Immature natural killer cell (primary cell): ENCODE measurements around the gene ZNF740. TPM values are rescaled to one million over a fixed set of nuclear protein-coding genes. Genes with fewer than 3 reads are reported as not detected.
A peak's percentile ranks its signal among the peaks of the same experiment; 100 is the strongest.

Experiments
- DNase-seq, 3 donors: peaks; one replicate each; pipeline ENCODE4 v3.0.0; 2022; ENCODE audit warnings: mixed read lengths in 1 of 3
- H3K27ac Mint-ChIP-seq, 6 donors: one replicate each; pipeline ENCODE4 v1.8.0; 2020; ENCODE audit warnings: mixed read lengths in 6 of 6, mild to moderate bottlenecking in 5 of 6, inconsistent platforms in 4 of 6, moderate library complexity in 3 of 6
- H3K27me3 Mint-ChIP-seq, 3 donors: one replicate each; pipeline ENCODE4 v1.8.0; 2020 to 2021; ENCODE audit warnings: low read depth in 3 of 3, mild to moderate bottlenecking in 3 of 3, mixed read lengths in 3 of 3, moderate library complexity in 3 of 3, inconsistent platforms in 1 of 3
- H3K36me3 Mint-ChIP-seq, 3 donors: one replicate each; pipeline ENCODE4 v1.8.0; 2020; ENCODE audit warnings: mixed read lengths in 3 of 3, inconsistent platforms in 2 of 3, mild to moderate bottlenecking in 2 of 3
- H3K4me1 Mint-ChIP-seq, 2 donors: one replicate each; pipeline ENCODE4 v1.8.0; 2020; ENCODE audit warnings: inconsistent platforms in 2 of 2, mild to moderate bottlenecking in 2 of 2, mixed read lengths in 2 of 2, moderate library complexity in 1 of 2
- H3K4me3 Mint-ChIP-seq, 5 donors: one replicate each; pipeline ENCODE4 v1.8.0; 2020; ENCODE audit warnings: mild to moderate bottlenecking in 5 of 5, mixed read lengths in 5 of 5, inconsistent platforms in 3 of 5, moderate library complexity in 3 of 5
- H3K9me3 Mint-ChIP-seq, 6 donors: one replicate each; pipeline ENCODE4 v1.8.0; 2020; ENCODE audit warnings: mild to moderate bottlenecking in 6 of 6, mixed read lengths in 6 of 6, inconsistent platforms in 4 of 6, moderate library complexity in 3 of 6
- polyA plus RNA-seq, 3 donors: library from polyadenylated mRNA; unstranded; fragments of 300-500 nt; fragmentation: Illumina TruSeq; gene quantifications; one replicate each; pipeline ENCODE4 v1.2.3, GENCODE V29; 2021

ZNF740 gene, protein sequence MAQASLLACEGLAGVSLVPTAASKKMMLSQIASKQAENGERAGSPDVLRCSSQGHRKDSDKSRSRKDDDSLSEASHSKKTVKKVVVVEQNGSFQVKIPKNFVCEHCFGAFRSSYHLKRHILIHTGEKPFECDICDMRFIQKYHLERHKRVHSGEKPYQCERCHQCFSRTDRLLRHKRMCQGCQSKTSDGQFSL
- polyA plus RNA-seq, result 1 to 10 TPM; 2.0 to 5.1 (median 2.6) TPM

DNA sequence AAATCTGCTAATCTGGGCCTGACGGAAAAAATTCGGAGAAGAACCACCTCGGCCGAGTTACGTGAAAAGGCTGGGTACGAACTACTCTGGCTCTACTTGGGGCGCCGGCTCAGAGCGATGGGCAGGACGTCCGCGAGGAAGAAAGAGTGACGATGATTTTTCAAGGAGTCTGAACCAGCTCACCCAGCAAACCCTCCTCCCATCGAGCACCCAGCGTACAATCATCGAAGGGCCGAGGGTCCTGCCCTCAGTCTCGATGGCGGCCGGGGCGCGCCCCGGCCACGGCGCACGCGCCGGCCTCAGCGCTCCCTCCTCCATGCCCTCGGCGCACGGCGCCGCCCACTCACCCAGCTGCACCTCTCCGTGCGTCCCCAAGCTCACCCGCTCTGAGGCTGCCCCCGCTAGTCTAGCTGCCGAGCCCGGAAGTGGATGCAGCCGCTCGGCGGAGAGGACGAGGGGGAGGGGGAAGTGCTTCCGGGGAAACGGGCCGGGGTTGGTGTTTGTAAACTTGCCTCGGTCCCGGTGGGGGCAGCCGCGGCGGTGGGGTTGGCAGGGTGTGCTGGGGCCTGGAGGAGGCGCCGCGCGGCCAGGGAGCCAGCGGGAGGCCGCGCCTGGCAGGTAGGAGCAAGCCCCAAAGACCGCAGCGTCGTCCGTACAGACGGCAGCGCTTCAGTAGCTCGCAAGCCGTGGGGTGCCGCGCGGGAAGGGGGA is at the start of gene ZNF740, which contains the start of gene CSAD:
TSS of gene ZNF740 (plus strand) at position 503 of the 711 bp plus-strand sequence. CDS start 1,262 bp downstream, outside the sequence.
TSS of gene CSAD (minus strand) at position 706 of the 711 bp plus-strand sequence. CDS start 7,455 bp downstream, outside the sequence.
- H3K9me3 Mint-ChIP-seq, result no peaks in the 10 kb centered on the region
- peak within 1 kb of the TSS; percentile 92 to 94 (median 93) for H3K4me3 Mint-ChIP-seq
- peak; percentile 95 to 97 (median 96) for DNase-seq
- peaks cover 6 to 20% (median 7%) of the 10 kb centered on the region in 3 donors for H3K27me3 Mint-ChIP-seq
- H3K27ac Mint-ChIP-seq, result peak within 1 kb of the TSS; percentile 90 to 98 (median 96)
- peaks cover 45 to 56% of the 10 kb centered on the region in 2 donors for H3K4me1 Mint-ChIP-seq
- H3K36me3 Mint-ChIP-seq, result peaks cover 13 to 21% (median 19%) of the 10 kb centered on the region in 3 donors

DNA sequence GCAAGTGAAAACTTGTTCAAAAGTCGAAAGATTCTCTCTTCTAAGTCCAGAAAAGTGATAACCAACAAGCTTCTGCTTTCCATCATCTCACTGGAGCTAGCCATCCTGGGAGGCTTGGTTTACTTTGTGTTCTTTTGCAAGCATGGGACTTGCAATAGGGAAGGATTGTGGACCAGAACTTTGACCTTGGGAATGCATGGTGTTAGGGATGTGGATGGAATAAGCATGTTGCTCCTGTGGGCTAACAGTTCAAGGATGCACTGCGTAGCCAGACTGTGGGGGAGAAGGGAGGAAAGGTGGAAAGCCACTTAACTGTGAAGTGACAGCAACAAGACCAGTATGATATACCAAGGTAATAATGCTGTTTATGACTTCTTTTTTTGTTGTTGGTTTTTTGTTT is 48.7 kb upstream of the ZNF740 start:
- Mint-ChIP-seq H3K27ac (no peak overlapping the region), H3K4me3 (no peak overlapping the region), H3K36me3 (peaks cover 0 to 3% (median 0%) of the 10 kb centered on the region in 3 donors), H3K9me3 (peaks cover 0 to 4% (median under 1%) of the 10 kb centered on the region in 6 donors), H3K4me1 (no peaks in the 10 kb centered on the region), H3K27me3 (peaks cover 5 to 17% (median 7%) of the 10 kb centered on the region in 3 donors)
- DNase-seq, result no peak

DNA sequence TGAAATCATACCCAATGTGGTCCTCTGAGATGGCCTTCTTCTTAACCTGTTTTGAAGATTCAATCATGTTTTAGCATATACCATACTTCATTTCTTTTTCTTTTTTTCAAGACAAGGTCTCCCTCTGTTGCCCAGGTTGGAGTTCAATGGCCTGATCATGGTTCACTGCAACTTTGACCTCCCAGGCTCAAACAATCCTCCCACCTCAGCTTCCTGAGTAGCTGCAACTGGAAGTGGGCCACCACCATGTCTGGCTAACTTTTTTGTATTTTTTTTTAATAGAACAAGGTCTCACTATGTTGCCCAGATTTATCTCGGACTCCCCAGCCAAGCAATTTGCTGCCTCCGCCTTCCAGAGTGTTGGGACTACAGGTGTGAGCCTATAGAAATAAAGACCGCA is 46.8 kb upstream of the ZNF740 start:
- Mint-ChIP-seq H3K27me3 (peaks cover 5 to 19% (median 11%) of the 10 kb centered on the region in 3 donors), H3K36me3 (peaks cover 0 to 4% (median 3%) of the 10 kb centered on the region in 3 donors), H3K4me1 (no peaks in the 10 kb centered on the region)

DNA sequence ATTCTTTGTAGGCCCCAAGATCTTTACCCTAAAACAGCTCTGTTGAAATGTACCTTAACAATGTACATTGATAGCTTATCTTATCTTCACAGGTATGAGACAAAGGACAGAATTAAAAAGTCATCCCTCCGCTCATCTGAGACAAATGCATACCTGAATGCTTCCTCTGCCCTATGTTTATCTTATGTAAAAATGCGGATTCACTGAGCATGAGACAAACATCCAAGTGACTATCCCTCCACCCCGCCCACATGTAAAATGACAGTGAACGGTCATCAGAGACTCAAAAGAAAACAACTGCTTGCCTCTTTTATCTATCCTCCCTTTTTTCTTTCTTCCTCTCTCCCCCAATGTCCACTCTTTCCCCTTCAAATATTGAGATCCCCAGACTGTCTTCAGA is 37.2 kb upstream of the ZNF740 start:
- Mint-ChIP-seq H3K27ac (no peak overlapping the region), H3K4me1 (no peaks in the 10 kb centered on the region), H3K9me3 (peaks cover 0 to 2% (median 0%) of the 10 kb centered on the region in 6 donors), H3K4me3 (no peak overlapping the region), H3K27me3 (peaks cover 0 to 5% (median 0%) of the 10 kb centered on the region in 3 donors), H3K36me3 (no peaks in the 10 kb centered on the region)
- no peak for DNase-seq

More for the DNA sequence above, 46.8 kb upstream of the ZNF740 start:
- no peak for DNase-seq
- H3K4me3 Mint-ChIP-seq, result no peak overlapping the region
- H3K27ac Mint-ChIP-seq, result no peak overlapping the region
- peaks cover 5 to 12% (median 10%) of the 10 kb centered on the region in 6 donors for H3K9me3 Mint-ChIP-seq

DNA sequence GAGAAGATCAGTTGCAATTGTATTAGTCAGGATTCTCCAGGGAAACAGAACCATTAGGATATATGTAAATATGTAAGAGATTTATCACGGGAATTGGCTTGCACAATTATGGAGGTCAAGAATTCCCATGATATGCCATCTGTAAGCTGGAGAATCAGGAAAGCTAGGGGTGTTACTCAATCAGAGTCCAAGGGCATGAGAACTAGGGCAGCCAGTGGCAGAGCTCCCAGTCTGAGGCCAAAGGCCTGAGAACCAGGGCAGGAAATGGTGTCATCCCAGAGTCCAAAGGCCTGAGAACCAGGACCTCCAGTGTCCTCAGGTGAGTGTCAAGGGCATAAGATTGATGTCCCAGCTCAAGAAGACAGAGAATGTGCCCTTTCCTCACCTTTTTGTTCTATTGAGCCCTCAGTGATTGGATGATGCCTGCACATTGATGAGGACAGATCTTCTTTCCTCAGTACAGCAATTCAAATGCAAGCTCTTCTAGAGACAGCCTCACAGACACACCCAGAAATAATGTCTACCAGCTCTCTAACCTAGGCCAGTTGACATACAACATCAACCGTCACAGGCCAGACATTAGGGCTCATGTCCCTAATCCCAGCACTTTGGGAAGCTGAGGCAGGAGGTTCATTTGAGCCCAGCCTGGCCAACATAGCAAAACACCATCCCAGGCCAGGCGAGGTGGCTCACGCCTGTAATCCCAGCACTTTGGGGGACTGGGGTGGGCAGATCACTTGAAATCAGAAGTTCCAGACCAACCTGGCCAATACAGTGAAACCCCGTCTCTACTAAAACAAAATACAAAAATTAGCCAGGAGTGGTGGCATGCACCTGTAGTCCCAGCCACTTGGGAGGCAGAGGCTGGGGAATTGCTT is 34.9 kb upstream of the ZNF740 start:
- H3K9me3 Mint-ChIP-seq, result no peaks in the 10 kb centered on the region
- H3K27me3 Mint-ChIP-seq, result peaks cover 0 to 3% (median 3%) of the 10 kb centered on the region in 3 donors
- DNase-seq, result no peak
- no peaks in the 10 kb centered on the region for H3K4me1 Mint-ChIP-seq
- H3K36me3 Mint-ChIP-seq, result no peaks in the 10 kb centered on the region
- H3K4me3 Mint-ChIP-seq, result no peak overlapping the region
- H3K27ac Mint-ChIP-seq, result no peak overlapping the region

DNA sequence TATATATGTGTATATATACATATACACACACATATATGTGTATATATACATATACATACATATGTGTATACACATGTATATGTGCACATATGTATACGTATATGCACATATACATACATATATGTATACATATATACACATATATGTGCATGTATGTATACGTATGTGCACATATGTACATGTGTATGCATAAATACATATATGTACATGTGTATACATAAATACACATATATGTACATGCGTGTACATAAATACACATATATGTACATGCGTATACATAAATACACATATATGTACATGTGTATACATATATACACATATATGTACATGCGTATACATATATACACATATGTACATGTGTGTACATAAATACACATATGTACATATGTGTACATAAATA is 33.3 kb upstream of the ZNF740 start:
- DNase-seq, result no peak
- no peaks in the 10 kb centered on the region for H3K9me3 Mint-ChIP-seq
- H3K36me3 Mint-ChIP-seq, result no peaks in the 10 kb centered on the region
- H3K27me3 Mint-ChIP-seq, result peaks cover 0 to 4% (median 3%) of the 10 kb centered on the region in 3 donors
- H3K4me3 Mint-ChIP-seq, result no peak overlapping the region
- no peak overlapping the region for H3K27ac Mint-ChIP-seq
- H3K4me1 Mint-ChIP-seq, result no peaks in the 10 kb centered on the region

DNA sequence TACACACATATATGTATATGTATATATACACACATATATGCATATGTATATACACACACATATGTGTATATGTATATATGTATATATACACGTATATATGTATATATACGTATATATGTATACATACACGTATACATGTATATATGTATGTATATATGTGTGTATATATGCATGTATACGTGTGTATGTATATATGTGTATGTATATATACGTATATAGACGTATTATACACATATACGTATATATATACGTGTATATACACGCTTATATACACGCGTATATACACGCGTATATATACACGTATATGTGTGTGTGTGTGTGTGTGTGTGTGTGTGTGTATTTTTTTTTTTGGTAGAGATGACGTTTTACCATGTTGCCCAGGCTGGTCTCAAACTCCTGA is 32.9 kb upstream of the ZNF740 start:
- no peak overlapping the region for H3K4me3 Mint-ChIP-seq
- no peaks in the 10 kb centered on the region for H3K9me3 Mint-ChIP-seq
- no peak for DNase-seq
- H3K36me3 Mint-ChIP-seq, result no peaks in the 10 kb centered on the region
- H3K4me1 Mint-ChIP-seq, result no peaks in the 10 kb centered on the region
- H3K27ac Mint-ChIP-seq, result no peak overlapping the region
- peaks cover 0 to 4% (median 3%) of the 10 kb centered on the region in 3 donors for H3K27me3 Mint-ChIP-seq

DNA sequence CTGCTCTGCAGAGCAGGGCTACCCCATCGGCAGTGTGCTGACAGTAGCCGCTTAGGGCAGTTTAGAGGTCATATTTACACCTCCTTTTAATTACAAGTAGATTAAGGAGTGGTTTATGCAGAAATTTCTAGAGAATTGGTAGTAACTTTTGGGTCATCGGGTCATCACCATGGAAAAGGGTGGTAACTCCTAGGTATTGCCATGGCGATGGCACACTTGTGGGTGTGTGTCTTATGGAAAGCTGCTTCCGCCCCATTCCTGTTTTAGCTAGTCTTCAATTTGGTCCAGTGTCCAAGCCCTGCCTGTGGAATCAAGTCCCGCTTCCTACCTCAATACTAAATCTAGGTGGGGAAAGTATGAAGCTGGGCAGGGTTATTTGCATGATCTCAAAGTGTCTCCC is 29.5 kb upstream of the ZNF740 start:
- Mint-ChIP-seq H3K27me3 (peaks cover 0 to 4% (median 3%) of the 10 kb centered on the region in 3 donors), H3K27ac (no peak overlapping the region), H3K4me1 (no peaks in the 10 kb centered on the region), H3K36me3 (no peaks in the 10 kb centered on the region), H3K9me3 (no peaks in the 10 kb centered on the region), H3K4me3 (no peak overlapping the region)
- DNase-seq, result no peak

DNA sequence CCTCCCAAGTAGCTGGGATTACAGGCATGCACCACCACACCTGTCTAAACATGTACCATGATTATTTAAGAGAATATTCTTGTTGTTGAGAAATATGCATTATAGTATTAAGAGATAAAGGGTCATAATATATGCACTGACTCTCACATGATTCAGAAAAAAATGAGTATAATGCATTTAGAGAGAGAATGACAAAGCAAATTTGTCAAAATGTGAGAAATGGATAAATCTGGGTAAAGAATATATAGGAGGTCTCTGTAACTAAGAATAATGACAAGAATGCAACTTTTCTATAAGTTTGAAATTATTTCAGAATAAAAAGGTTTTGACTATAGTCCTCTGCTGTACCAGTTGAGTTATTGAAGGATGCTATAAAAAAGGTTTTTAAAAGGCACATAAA is 28.1 kb upstream of the ZNF740 start:
- no peak for DNase-seq
- H3K9me3 Mint-ChIP-seq, result no peaks in the 10 kb centered on the region
- no peaks in the 10 kb centered on the region for H3K36me3 Mint-ChIP-seq
- H3K4me1 Mint-ChIP-seq, result no peaks in the 10 kb centered on the region
- no peak overlapping the region for H3K27ac Mint-ChIP-seq
- H3K4me3 Mint-ChIP-seq, result no peak overlapping the region
- peaks cover 2 to 4% (median 3%) of the 10 kb centered on the region in 3 donors for H3K27me3 Mint-ChIP-seq

DNA sequence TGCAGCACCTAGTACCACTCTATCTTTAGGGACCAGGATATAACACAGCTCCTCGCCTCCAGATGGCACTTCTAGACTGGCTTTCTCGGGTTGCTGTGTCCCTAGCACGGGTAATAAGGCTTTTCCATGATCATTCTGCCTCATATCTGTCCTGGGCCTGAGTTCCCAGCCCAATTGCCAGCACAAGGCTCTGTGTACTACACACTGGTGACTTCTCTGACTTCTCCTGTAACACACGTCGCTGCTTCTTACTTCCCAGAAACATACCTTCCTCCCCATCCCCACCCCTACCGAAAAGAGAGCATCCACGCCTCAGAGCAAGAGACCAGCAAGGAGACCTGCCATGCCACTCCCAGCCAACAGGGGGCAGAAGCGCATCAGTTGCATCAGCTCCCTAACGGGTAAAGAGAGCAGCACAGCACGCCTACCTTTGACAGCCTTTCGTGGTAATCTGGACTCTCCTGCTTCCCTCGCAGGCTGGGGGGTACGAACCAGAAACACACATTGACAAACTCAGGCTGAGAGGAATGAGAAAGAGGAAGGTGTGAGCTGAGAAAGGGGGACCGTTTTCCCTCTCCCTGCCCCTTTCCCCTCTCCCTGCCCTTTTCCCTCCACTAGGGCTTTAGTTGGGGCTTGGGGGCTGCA is 21.2 kb upstream of the ZNF740 start:
- H3K36me3 Mint-ChIP-seq, result peaks cover 0 to 12% (median 1%) of the 10 kb centered on the region in 3 donors
- H3K27ac Mint-ChIP-seq, result peak overlapping the region in 2 of 6 donors; percentile 2 to 54
- peak; percentile 78 to 85 (median 79) for DNase-seq
- no peak overlapping the region for H3K4me3 Mint-ChIP-seq
- H3K27me3 Mint-ChIP-seq, result peaks cover 0 to 2% (median 0%) of the 10 kb centered on the region in 3 donors
- H3K9me3 Mint-ChIP-seq, result no peaks in the 10 kb centered on the region
- H3K4me1 Mint-ChIP-seq, result peaks cover 6 to 8% of the 10 kb centered on the region in 2 donors

DNA sequence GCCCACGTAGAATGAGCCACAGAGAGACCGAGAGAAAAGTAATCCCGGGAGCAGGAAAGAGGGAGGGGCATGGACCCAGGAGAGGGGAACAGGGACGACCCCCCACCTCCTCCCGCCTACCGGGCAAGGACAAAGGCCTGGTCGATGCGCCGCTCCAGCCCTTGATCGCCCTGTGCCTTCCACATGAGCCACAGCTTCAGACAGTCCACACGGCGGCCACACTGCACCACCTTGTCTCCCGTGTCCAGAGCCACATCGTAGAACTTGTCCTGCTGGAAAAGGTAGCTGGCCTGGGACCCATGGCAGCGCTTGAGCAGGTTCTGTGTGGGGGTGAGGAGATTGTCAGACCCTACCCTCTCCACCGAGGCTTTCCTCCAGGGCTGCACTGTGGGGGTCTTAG is 20.5 kb upstream of the ZNF740 start:
- H3K4me1 Mint-ChIP-seq, result peaks cover 6 to 8% of the 10 kb centered on the region in 2 donors
- peaks cover 0 to 14% (median 5%) of the 10 kb centered on the region in 3 donors for H3K36me3 Mint-ChIP-seq
- no peak for DNase-seq
- peaks cover 0 to 2% (median 0%) of the 10 kb centered on the region in 3 donors for H3K27me3 Mint-ChIP-seq
- no peak overlapping the region for H3K27ac Mint-ChIP-seq
- H3K9me3 Mint-ChIP-seq, result no peaks in the 10 kb centered on the region
- H3K4me3 Mint-ChIP-seq, result no peak overlapping the region

DNA sequence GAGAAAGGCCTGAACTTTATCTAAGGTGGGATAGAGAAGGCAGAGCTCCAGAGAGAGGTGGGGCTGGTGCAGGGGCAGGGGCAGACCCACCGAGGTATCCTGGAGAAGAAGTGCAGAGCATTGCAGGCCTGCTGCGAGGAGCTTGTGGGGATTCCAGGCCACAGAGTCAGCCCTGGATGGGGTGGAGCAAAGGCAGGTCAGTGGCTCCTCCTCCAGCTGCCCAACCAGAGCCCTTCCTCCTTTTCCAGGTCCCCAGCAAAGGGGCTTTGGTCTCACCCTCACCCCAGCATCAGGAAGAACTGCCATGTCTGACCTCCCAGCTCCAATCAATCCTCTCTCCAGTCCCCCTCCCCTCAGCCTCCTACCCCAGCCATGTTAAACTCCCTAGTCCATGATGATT is 19.8 kb upstream of the ZNF740 start:
- Mint-ChIP-seq H3K36me3 (peaks cover 0 to 14% (median 5%) of the 10 kb centered on the region in 3 donors), H3K9me3 (no peaks in the 10 kb centered on the region), H3K27ac (no peak overlapping the region), H3K4me1 (peaks cover 6 to 8% of the 10 kb centered on the region in 2 donors), H3K4me3 (no peak overlapping the region), H3K27me3 (peaks cover 0 to 2% (median 0%) of the 10 kb centered on the region in 3 donors)
- no peak for DNase-seq
